GM23248 (cell line): ENCODE results near the gene PUM1.

Experiments used
- EZH2 ChIP-seq: fragments of 200-600 bp; sonication (generic); IDR thresholded peaks from 2 replicates; pipeline ENCODE4 v1.6.1; 2018; ENCODE audit warnings: antibody characterized with exemption, mild to moderate bottlenecking; ENCODE audit not compliant: insufficient read depth, poor library complexity, severe bottlenecking
- EZH2phosphoT487 ChIP-seq: fragments of 200-600 bp; sonication (generic); IDR thresholded peaks from 2 replicates; pipeline ENCODE4 v1.6.1; 2018; ENCODE audit warnings: antibody characterized with exemption, moderate library complexity, mild to moderate bottlenecking, low read depth; ENCODE audit not compliant: insufficient read depth

- TF ChIP-seq EZH2phosphoT487: no peak
- TF ChIP-seq EZH2: no peak
Observed at GRCh38 chr1:31054958-31055481, 10.5 kb downstream of the PUM1 start.
